HAP-1 (cell line): Measurements from ENCODE around the gene ITGB3BP.
"Not testable (repeated sequence)": the region's sequence is repeated elsewhere in the genome, so short reads cannot be mapped to it uniquely, and the experiment has no call there.

Experiments
- DNase-seq, 2 experiments: peaks; one replicate each; pipeline ENCODE4 v3.0.0-alpha.2; 2016 to 2020; ENCODE audit warnings: low spot score in 2 of 2
- H3K27me3 ChIP-seq: fragments of 250-450 bp; sonication (Bioruptor Pico); 2 replicates; pipeline ENCODE4 v1.5.1; 2020; ENCODE audit warnings: low read depth, mild to moderate bottlenecking, moderate library complexity
- H3K36me3 ChIP-seq: fragments of 250-450 bp; sonication (Bioruptor Pico); replicated peaks from 2 replicates; pipeline ENCODE4 v1.5.1; 2020; ENCODE audit warnings: mild to moderate bottlenecking
- H3K4me1 ChIP-seq: fragments of 250-450 bp; sonication (Bioruptor Pico); 2 replicates; pipeline ENCODE4 v1.5.1; 2020; ENCODE audit warnings: mild to moderate bottlenecking
- H3K4me3 ChIP-seq: fragments of 250-450 bp; sonication (Bioruptor Pico); 2 replicates; pipeline ENCODE4 v1.5.1; 2020; ENCODE audit warnings: mild to moderate bottlenecking, moderate library complexity
- H3K9me3 ChIP-seq: fragments of 250-450 bp; sonication (Bioruptor Pico); 2 replicates; pipeline ENCODE4 v1.5.1; 2020; ENCODE audit warnings: mild to moderate bottlenecking, moderate library complexity
- in situ Hi-C: fragments of 300-500 bp; cut with MboI; formaldehyde crosslinking; loops from 3 replicates; pipeline ENCODE4 v1.14.3; 2020; ENCODE audit warnings: low sequenced_read_pairs, inconsistent platforms, mixed read lengths

Gene ITGB3BP

DNA sequence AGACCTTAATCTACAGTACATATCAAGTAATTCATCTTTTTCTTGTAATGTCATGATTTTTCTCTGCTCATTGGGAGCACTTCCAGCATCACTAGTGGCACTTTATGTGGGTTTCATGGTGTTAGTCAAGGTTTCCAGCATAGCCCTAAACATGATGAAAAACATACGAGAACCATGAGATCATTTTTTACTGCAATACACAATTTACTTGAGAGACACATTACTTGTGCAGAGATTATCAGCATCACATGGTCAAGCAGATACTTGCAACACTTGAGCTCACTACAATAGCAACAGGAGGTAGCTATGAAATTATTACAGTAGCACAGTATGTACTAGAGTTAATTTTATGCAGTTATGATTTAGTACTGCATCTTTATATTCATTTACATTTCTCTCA is 36.4 kb downstream of the ITGB3BP start:
- in situ Hi-C loops: no loop called here
- Histone ChIP-seq H3K4me1 (no peaks in the 10 kb centered on the region), H3K27me3 (no peaks in the 10 kb centered on the region), H3K9me3 (no peaks in the 10 kb centered on the region), H3K4me3 (no peak overlapping the region), H3K36me3 (no peaks in the 10 kb centered on the region; the same call in 1 of the 2 replicates)
- DNase-seq: no peak

DNA sequence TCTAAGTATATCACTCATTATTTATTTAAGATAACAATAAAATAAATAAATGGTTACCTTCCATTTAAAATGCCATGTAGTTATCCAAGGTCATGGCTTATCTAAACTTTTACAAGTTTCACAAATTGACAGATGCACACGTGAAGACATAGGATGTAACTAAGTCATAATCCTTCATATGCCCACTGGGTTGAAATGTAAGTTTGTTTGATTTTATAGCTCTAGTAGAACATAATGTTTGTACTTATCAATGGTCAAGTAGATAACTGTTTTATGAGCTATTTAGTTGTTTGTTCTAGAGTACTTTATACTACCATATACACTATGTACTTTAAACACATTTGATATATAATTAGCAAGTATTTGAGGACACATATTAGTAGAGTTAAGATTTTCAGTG is 43.0 kb downstream of the ITGB3BP start:
- no peaks in the 10 kb centered on the region for H3K4me1 ChIP-seq
- peaks cover 3% of the 10 kb centered on the region for H3K36me3 ChIP-seq
- H3K4me3 ChIP-seq: no peak overlapping the region
- no peak for DNase-seq
- in situ Hi-C loops: no loop called here
- H3K9me3 ChIP-seq: no peaks in the 10 kb centered on the region
- no peaks in the 10 kb centered on the region for H3K27me3 ChIP-seq

DNA sequence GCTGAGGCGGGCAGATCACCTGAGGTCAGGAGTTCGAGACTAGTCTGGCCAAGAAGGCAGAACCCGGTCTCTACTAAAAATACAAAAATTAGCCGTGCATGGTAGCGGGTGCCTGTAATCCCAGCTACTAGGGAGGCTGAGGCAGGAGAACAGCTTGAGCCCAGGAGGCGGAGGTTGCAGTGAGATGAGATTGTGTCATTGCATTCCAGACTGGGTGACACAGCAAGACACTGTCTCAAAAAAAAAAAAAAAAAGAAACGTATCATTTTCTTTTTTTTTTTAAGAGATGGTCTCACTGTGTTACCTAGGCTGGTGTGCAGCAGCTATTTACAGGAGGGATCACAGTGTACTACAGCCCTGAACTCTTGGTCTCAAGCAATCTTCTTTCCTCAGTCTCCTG is 47.3 kb downstream of the ITGB3BP start:
- Histone ChIP-seq H3K27me3 (no peaks in the 10 kb centered on the region), H3K9me3 (no peaks in the 10 kb centered on the region; the same call in 1 of the 2 replicates), H3K36me3 (peaks cover 3% of the 10 kb centered on the region), H3K4me3 (no peak overlapping the region), H3K4me1 (no peaks in the 10 kb centered on the region)
- in situ Hi-C loops: no loop called here
- DNase-seq: no peak

DNA sequence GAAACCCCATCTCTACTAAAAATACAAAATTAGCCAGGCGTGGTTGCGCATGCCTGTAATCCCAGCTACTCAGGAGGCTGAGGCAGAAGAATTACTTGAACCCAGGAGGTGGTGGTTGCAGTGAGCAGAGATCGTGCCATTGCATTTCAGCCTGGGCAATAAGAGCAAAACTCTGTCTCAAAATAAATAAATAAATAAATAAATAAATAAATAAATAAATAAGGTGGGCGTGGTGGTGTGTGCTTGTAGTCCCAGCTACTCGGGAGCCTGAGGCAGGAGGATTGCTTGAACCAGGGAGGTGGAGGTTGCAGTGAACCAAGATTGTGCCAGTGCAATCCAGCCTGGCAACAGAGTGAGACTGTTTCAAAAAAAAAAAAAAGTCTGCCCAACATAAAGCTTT is 54.3 kb downstream of the ITGB3BP start:
- H3K36me3 ChIP-seq, DNase-seq, in situ Hi-C loops, H3K4me1 ChIP-seq, H3K9me3 ChIP-seq, H3K4me3 ChIP-seq, H3K27me3 ChIP-seq: not testable (repeated sequence)

DNA sequence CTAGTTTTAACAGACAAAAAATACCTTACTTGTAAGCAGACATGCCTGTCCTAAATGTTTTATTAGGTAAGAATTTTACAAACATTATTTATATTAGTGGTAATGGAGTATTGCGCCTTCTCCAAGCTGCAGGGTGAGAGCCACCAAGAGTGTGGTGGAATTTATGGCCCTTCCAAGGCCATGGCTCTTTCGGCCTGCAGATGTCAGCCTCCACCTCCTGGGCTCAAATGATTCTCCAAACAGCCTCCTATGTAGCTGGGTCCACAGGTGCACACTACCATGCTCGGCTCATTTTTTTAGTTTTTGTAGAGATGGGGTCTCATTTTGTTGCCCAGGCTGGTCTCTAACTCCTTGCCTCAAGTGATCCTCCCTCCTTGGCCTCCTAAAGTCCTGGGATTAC is 56.3 kb downstream of the ITGB3BP start:
- H3K36me3 ChIP-seq: peaks cover 9% of the 10 kb centered on the region
- no peaks in the 10 kb centered on the region for H3K4me1 ChIP-seq
- in situ Hi-C loops: no loop called here
- H3K4me3 ChIP-seq: no peak overlapping the region
- no peak for DNase-seq
- no peaks in the 10 kb centered on the region for H3K27me3 ChIP-seq
- H3K9me3 ChIP-seq: peaks cover 9% of the 10 kb centered on the region

DNA sequence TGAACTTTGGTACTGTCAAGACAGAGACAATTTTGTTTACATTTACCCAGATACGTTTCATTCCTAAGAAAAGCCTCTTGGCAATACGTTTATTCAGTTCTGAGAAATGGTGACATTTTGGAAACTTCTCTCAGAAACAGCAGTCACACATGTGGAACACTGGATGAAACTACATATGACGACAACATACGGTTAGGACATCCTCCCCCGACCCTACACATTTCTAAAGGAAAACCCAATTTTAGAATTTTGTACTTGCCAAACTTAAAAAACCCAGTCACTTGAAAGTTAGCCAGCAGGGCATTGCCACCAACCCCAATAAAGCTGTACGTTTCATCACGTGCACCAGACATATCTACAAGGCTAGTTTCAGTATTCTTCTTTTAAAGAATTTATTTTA is 56.8 kb downstream of the ITGB3BP start:
- H3K4me3 ChIP-seq: no peak overlapping the region
- peaks cover 14% of the 10 kb centered on the region for H3K36me3 ChIP-seq
- DNase-seq: no peak
- in situ Hi-C loops: no loop called here
- H3K9me3 ChIP-seq: peaks cover 12% of the 10 kb centered on the region
- H3K4me1 ChIP-seq: no peaks in the 10 kb centered on the region
- H3K27me3 ChIP-seq: no peaks in the 10 kb centered on the region

DNA sequence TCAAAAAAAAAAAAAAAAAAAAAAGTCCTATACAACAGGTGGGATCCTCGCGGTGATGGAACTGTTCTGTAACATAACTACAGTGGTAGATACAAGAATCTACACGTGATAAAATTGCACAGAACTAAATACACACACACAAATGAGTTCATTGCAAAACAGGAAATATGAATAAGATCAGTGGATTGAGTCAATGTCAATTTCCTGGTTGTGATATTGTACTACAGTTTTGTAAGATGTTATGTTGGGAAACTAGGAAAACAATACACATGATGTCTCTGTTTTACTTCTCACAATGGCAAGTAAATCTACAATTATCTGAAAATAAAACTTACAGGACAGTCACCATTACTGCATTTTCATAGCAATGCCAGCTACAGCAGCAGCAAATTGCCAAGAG is 59.8 kb downstream of the ITGB3BP start:
- Histone ChIP-seq H3K9me3 (peaks cover 12% of the 10 kb centered on the region), H3K36me3 (peaks cover 14% of the 10 kb centered on the region), H3K4me1 (no peaks in the 10 kb centered on the region), H3K4me3 (no peak overlapping the region), H3K27me3 (no peaks in the 10 kb centered on the region)
- DNase-seq: no peak
- in situ Hi-C loops: no loop called here

DNA sequence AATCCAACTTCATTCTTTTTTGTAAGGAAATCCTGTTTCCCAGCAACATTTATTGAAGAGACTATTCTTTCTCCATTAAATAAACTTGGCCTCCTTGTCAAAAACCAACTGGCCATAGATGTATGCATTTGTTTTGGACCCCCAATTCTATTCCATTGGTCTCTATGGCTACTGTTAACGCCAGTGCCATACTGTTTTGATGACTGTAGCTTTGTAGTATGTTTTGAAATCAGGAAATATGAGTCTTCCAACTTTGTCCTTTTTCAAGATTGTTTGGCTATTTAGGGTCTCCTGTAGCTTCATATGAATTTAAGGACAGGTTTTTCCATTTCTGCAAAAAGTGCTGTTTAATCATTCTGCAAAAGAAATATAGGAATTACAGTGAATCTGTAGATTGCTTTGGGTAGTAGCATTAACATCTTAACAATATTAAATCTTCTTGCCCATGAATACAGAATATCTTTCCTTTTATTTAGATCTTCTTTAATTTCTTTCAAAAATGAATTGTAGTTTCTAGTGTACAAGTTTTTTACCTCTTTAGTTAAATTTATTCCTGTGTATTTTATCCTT is 61.3 kb downstream of the ITGB3BP start:
- H3K4me3 ChIP-seq: no peak overlapping the region
- peaks cover 14% of the 10 kb centered on the region for H3K36me3 ChIP-seq
- H3K9me3 ChIP-seq: peaks cover 12% of the 10 kb centered on the region
- in situ Hi-C loops: no loop called here
- no peak for DNase-seq
- H3K4me1 ChIP-seq: no peaks in the 10 kb centered on the region
- H3K27me3 ChIP-seq: no peaks in the 10 kb centered on the region

DNA sequence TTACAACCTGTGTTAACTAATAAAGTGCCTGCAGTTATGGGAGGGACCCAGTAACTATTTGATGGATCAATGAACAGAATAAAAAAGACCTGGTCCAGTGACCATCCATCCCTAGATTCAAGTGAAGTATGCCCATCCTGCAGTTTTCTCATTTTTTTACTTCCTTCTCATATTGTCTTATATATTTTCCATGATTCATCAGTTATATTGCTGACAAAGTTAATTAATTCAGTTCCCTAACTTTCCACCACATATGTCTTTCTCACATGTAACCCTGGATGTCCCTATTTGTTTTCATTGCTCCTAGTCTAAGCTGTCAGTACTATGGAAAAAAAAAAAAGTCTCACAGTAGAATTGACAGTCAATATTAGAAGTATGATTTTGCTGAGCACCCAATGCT is 64.3 kb downstream of the ITGB3BP start:
- in situ Hi-C loops: no loop called here
- Histone ChIP-seq H3K4me3 (no peak overlapping the region), H3K36me3 (peaks cover 14% of the 10 kb centered on the region), H3K9me3 (peaks cover 12% of the 10 kb centered on the region), H3K27me3 (no peaks in the 10 kb centered on the region), H3K4me1 (no peaks in the 10 kb centered on the region)
- no peak for DNase-seq

DNA sequence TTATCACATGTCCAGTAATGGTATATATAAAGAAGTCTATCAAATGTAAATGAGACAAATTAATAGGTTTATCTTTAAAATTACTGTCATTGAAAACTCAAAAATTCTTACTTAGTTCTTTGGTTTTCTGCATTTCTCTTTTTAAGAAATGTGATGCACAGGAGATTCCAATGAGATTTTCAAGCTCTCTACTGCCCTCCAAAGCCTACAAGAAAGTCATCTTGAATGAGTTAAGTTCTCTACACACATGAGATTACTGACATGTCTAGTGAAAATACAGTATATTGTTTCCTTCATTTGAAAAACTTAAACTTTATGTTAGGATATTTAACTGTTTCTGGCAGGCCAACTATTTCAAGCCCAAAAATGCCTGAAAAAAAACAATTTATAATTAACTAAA is 68.8 kb downstream of the ITGB3BP start:
- in situ Hi-C loops: no loop called here
- H3K4me1 ChIP-seq: no peaks in the 10 kb centered on the region
- H3K9me3 ChIP-seq: no peaks in the 10 kb centered on the region
- H3K4me3 ChIP-seq: no peak overlapping the region
- no peaks in the 10 kb centered on the region for H3K27me3 ChIP-seq
- no peak for DNase-seq
- H3K36me3 ChIP-seq: 0 out of 2 replicates have a peak, but pooled peaks cover 2% of the 10 kb centered on the region

DNA sequence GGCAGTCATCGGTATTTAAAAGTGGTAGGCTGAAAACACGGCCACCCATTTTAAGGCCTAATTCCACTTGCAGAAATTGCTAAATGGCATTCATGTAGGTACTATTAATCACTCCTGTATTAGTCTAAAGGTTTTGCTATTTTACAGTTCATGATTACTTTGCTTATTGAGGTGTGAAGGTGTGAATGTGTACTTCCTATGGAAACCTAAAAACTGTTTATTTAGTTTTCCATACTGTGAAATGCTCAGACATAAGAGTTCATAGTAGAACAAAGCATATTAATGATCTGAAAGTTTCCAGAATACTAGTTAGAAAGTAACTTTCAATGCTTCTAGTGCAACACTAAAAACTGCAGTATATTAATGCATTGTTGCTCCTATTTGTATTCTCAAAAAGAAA is 69.8 kb downstream of the ITGB3BP start:
- Histone ChIP-seq H3K36me3 (0 out of 2 replicates have a peak, but pooled peaks cover 2% of the 10 kb centered on the region), H3K9me3 (no peaks in the 10 kb centered on the region), H3K4me3 (no peak overlapping the region), H3K4me1 (no peaks in the 10 kb centered on the region), H3K27me3 (no peaks in the 10 kb centered on the region)
- DNase-seq: no peak
- in situ Hi-C loops: no loop called here

DNA sequence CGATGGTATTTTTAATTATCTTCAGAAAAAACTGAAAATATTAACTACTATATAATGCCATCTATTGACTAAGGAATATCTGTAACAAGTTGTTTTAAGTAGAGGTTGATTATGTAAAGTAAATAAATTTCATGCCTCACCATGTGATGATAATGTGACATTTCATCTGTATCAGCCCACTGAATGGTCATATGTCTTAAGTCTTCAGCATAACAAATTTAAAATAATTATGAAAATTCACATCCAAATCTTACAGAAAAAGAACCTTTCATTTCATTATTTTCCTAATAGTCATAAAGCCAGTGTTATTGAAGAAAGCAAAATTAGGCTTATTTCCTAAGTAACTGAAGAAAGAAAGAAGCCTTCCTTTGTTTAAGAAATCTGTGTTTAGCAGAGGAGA is 72.6 kb downstream of the ITGB3BP start:
- Histone ChIP-seq H3K36me3 (0 out of 2 replicates have a peak, but pooled peaks cover 2% of the 10 kb centered on the region), H3K4me3 (no peak overlapping the region), H3K4me1 (no peaks in the 10 kb centered on the region), H3K9me3 (no peaks in the 10 kb centered on the region), H3K27me3 (no peaks in the 10 kb centered on the region)
- in situ Hi-C loops: no loop called here
- DNase-seq: no peak

DNA sequence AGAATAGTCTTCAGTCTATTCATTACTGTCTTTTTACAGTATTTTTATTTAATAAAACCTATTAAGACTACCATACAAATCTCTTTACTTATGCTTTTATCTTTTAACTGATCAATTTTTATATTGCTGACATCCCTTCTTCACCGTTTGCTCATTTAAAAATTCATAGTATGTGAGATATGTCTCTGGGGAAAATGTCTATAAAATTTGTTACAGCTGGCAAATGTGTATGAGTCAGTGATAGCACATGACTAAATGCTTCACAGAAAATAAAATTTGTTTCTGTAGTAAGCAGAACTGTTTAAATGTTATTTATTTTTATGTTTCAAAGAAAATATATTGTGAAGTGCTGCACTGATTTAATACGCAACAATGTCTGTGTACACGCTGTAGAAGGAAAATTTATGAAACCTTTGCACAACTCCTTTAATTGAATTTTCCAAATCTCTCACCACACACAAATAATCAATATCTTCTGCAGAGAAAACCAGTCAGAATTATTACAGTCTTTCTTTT is 74.2 kb downstream of the ITGB3BP start:
- no peaks in the 10 kb centered on the region for H3K4me1 ChIP-seq
- no peaks in the 10 kb centered on the region for H3K9me3 ChIP-seq
- DNase-seq: no peak
- H3K36me3 ChIP-seq: 0 out of 2 replicates have a peak, but pooled peaks cover 2% of the 10 kb centered on the region
- in situ Hi-C loops: loop anchor here (25.0 kb wide), 1 partner anchor 261 kb away; no protein-coding TSS in a partner anchor
- H3K4me3 ChIP-seq: no peak overlapping the region
- H3K27me3 ChIP-seq: no peaks in the 10 kb centered on the region

DNA sequence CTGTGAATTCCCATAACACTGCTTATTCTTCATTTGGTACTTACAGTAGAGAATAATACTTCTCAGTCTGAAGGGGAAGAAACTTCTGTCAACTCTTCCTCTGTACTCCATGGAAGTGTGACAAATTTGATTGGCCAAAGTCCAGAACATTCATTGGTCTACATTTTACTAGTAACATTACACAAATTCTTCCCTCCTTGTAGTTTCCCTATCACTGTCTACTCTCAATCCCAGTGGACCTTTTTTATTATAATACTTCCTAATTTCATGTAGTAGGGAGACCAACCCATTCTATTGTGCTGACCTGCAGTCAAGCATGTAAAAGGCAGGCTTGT is 80.9 kb downstream of the ITGB3BP start:
- Histone ChIP-seq H3K4me1 (peaks cover 2% of the 10 kb centered on the region), H3K27me3 (no peaks in the 10 kb centered on the region), H3K9me3 (no peaks in the 10 kb centered on the region), H3K4me3 (no peak overlapping the region), H3K36me3 (no peaks in the 10 kb centered on the region)
- in situ Hi-C loops: loop anchor here (25.0 kb wide), 1 partner anchor 255 kb away; no protein-coding TSS in a partner anchor
- no peak for DNase-seq

DNA sequence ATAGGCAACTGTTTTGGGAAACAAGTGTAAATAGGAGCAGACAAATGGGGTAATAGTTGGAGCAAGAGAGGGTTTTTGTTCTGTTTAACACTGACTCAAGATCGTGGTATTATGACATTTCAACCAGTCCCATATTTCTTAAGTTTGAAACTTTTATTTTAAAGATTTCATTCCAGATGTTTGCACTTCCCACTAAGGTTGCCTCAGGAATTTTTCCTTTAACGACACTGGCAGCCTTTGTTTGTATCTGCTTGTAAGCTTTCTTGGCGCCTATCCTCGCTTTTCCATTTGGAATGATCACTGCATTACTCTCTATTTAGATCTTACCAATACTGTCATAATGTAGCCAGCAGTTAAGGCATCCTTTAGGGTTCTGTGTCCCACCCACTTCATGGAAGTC is 87.9 kb downstream of the ITGB3BP start:
- Histone ChIP-seq H3K36me3 (no peaks in the 10 kb centered on the region; the same call in 1 of the 2 replicates), H3K9me3 (no peaks in the 10 kb centered on the region), H3K4me1 (peaks cover 5% of the 10 kb centered on the region), H3K4me3 (no peak overlapping the region), H3K27me3 (no peaks in the 10 kb centered on the region)
- in situ Hi-C loops: loop anchor here (25.0 kb wide), 1 partner anchor 248 kb away; no protein-coding TSS in a partner anchor
- DNase-seq: no peak
